ENCODE measurements around the gene UVRAG. TPM values are rescaled to one million over a fixed set of nuclear protein-coding genes. Genes with fewer than 3 reads are reported as not detected.
"Not testable (repeated sequence)": the region's sequence is repeated elsewhere in the genome, so short reads cannot be mapped to it uniquely, and the experiment has no call there.

Gene UVRAG
- total and polyA plus RNA-seq, 9 donors = 10.1 to 26.7 (median 19.2) TPM

DNA sequence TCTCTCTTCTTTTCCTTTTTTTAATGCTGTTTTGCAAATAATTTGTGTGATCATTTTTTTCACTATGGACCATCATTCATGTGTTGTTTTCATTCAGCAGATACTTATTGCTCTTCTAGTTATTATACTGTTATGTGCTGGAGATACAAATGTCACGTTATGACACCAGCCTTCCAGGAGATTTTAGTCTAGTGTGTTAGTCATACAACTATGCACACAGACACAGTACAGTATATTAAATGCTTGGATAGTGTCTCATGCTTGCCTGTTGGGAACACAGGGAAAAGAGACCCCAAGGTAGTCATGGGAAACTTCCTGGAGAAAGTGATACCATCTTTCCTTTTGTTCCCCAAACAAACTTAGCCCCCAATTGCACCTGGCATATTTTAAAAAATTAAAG, 116.1 kb downstream of the UVRAG start:
- Histone ChIP-seq H3K4me1 (ENCODE audit: insufficient read depth) (no peaks in the 10 kb centered on the region), H3K9me3 (no peaks in the 10 kb centered on the region), H3K27ac (no peak overlapping the region), H3K27me3 (no peaks in the 10 kb centered on the region), H3K36me3 (no peaks in the 10 kb centered on the region), H3K4me3 (no peak overlapping the region)
- DNase-seq = no peak
- WGBS, 3 donors = 79 to 93% (median 80%) methylated on average over 1 of the region's 1 CpG
- intact Hi-C loops (cut with DNase I) = no loop called here
- TF ChIP-seq, protein P1, sequence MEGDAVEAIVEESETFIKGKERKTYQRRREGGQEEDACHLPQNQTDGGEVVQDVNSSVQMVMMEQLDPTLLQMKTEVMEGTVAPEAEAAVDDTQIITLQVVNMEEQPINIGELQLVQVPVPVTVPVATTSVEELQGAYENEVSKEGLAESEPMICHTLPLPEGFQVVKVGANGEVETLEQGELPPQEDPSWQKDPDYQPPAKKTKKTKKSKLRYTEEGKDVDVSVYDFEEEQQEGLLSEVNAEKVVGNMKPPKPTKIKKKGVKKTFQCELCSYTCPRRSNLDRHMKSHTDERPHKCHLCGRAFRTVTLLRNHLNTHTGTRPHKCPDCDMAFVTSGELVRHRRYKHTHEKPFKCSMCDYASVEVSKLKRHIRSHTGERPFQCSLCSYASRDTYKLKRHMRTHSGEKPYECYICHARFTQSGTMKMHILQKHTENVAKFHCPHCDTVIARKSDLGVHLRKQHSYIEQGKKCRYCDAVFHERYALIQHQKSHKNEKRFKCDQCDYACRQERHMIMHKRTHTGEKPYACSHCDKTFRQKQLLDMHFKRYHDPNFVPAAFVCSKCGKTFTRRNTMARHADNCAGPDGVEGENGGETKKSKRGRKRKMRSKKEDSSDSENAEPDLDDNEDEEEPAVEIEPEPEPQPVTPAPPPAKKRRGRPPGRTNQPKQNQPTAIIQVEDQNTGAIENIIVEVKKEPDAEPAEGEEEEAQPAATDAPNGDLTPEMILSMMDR (IDR thresholded peaks at IDR 0.05) = no peak
- TF ChIP-seq POLR2A (IDR thresholded peaks at IDR 0.05) = no peak
- TF ChIP-seq EP300 (IDR thresholded peaks at IDR 0.05) = no peak

DNA sequence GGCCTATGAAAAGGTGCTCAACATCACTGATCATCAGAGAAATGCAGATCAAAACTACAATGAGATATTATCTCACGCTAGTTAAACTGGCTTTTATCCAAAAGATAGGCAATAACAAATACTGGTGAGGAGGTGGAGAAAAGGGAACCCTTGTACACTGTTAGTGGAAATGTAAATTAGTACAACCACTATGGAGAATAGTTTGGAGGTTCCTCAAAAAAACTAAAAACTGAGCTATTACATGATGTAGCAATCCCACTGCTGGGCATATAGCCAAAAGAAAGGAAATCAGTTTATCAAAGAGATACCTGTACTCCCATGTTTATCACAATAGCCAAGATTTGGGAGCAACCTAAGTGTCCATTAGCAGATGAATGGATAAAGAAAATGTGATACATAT, 118.7 kb downstream of the UVRAG start:
- H3K27me3 ChIP-seq; H3K4me1 ChIP-seq (ENCODE audit: insufficient read depth); intact Hi-C loops (cut with DNase I); H3K9me3 ChIP-seq; H3K27ac ChIP-seq; H3K36me3 ChIP-seq; H3K4me3 ChIP-seq; DNase-seq: not testable (repeated sequence)
- whole genome bisulfite sequencing, 3 donors = 92 to 95% (median 95%) methylated on average over 1 of the region's 1 CpG

DNA sequence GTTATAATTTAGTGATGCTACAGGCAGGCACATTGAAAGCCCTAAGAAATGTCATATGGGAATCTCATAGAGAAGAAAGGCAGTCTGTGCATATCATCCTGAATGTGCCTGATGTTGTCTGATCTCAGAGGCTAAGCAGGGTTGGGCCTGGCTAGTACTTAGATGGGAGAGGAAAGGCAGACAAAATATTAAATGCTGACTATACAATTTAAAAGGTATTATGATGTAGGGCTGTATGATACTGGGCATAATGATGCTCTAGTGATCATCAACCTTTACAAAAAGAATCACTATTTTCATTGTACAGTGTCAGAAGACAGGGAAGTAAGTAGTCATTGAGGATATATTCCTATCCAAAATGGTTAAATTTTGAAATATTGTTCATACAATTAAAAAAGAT, 119.8 kb downstream of the UVRAG start:
- H3K36me3 ChIP-seq = no peaks in the 10 kb centered on the region
- TF ChIP-seq EP300 (IDR thresholded peaks at IDR 0.05) (no peak), POLR2A (IDR thresholded peaks at IDR 0.05) (no peak)
- TF ChIP-seq, protein P1 (IDR thresholded peaks at IDR 0.05) = no peak
- H3K27ac ChIP-seq = no peak overlapping the region
- no peaks in the 10 kb centered on the region for H3K4me1 ChIP-seq (ENCODE audit: insufficient read depth)
- DNase-seq = no peak
- H3K9me3 ChIP-seq = no peaks in the 10 kb centered on the region
- intact Hi-C loops (cut with DNase I) = no loop called here
- no peaks in the 10 kb centered on the region for H3K27me3 ChIP-seq
- H3K4me3 ChIP-seq = no peak overlapping the region

DNA sequence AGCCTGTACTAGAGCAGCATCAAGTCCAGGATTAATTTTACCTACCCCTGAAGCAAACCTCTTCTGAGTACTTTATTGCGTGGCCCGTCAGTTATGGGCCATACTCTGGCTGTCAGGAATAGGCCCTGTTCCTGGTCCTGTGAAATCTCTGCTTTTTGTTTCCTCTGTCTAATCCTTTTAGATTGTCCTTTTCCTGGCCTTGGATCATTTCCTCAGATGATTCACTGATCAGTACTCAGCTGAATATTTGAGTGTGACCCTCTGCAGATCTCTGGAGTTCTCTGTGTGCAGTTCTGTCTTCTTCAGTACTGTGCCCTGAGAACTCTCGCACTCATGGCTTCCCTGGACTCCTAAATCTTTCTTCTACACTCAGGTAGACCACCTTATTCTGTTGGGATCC, 123.5 kb downstream of the UVRAG start:
- Histone ChIP-seq H3K36me3 (no peaks in the 10 kb centered on the region), H3K9me3 (no peaks in the 10 kb centered on the region), H3K4me1 (ENCODE audit: insufficient read depth) (no peaks in the 10 kb centered on the region), H3K4me3 (no peak overlapping the region), H3K27me3 (no peaks in the 10 kb centered on the region), H3K27ac (no peak overlapping the region)
- intact Hi-C loops (cut with DNase I) = no loop called here
- DNase-seq = no peak
- TF ChIP-seq, protein P1 (IDR thresholded peaks at IDR 0.05) = no peak
- WGBS, 3 donors = 87 to 97% (median 94%) methylated on average over 3 of the region's 3 CpGs

DNA sequence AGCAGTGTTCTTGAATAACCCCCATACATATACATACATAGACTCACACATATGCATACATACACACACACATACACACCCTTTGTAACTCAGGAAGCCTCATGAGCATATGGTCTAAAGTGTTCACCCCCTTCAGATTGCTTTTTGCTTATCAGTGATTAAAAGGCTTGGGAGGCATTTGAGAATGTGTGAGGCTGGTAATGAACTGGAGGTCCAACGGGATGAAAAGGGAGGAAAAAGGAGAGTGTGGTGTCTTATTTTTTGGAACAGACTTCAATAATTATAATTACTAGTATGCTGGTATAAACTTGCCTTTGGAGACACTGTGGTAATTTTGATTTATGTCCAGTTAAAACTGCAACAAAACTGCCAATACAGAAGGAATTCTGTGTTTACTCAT, 124.5 kb downstream of the UVRAG start:
- no peak for DNase-seq
- no peak for TF ChIP-seq POLR2A (IDR thresholded peaks at IDR 0.05)
- TF ChIP-seq, protein P1 (IDR thresholded peaks at IDR 0.05) = no peak
- Histone ChIP-seq H3K4me3 (no peak overlapping the region), H3K27ac (no peak overlapping the region), H3K4me1 (ENCODE audit: insufficient read depth) (no peaks in the 10 kb centered on the region), H3K9me3 (no peaks in the 10 kb centered on the region), H3K36me3 (no peaks in the 10 kb centered on the region), H3K27me3 (no peaks in the 10 kb centered on the region)
- intact Hi-C loops (cut with DNase I) = no loop called here
- 48 to 70% (median 50%) methylated on average over 1 of the region's 1 CpG for WGBS, 3 donors

All from ovary (tissue), 9 donors.